Measurements from ENCODE around the gene TSPAN10.

TSPAN10 gene

GRCh38 chr17:81688616-81689015 lies 51.6 kb downstream of the TSPAN10 start:
- DNase-seq (ENCODE audit: low read depth), result no peak

- DNase-seq (ENCODE audit: low read depth), result no peak
Observed at GRCh38 chr17:81690066-81690465, 53.1 kb downstream of the TSPAN10 start.

GRCh38 chr17:81690549-81690948 lies 53.6 kb downstream of the TSPAN10 start:
- no peak for DNase-seq (ENCODE audit: low read depth)

GRCh38 chr17:81691196-81691595 lies 54.2 kb downstream of the TSPAN10 start:
- DNase-seq (ENCODE audit: low read depth), result no peak

- DNase-seq (ENCODE audit: low read depth), result no peak
Observed at GRCh38 chr17:81691608-81692007, 54.6 kb downstream of the TSPAN10 start.

GRCh38 chr17:81693509-81694210 lies 56.7 kb downstream of the TSPAN10 start:
- no peak for DNase-seq (ENCODE audit: low read depth)

GRCh38 chr17:81694810-81695209 lies 57.8 kb downstream of the TSPAN10 start:
- no peak for DNase-seq (ENCODE audit: low read depth)

GRCh38 chr17:81695211-81695610 lies 58.2 kb downstream of the TSPAN10 start:
- no peak for DNase-seq (ENCODE audit: low read depth)

GRCh38 chr17:81695801-81696200 lies 58.8 kb downstream of the TSPAN10 start:
- DNase-seq (ENCODE audit: low read depth), result no peak

- no peak for DNase-seq (ENCODE audit: low read depth)
Observed at GRCh38 chr17:81696218-81696941, 59.4 kb downstream of the TSPAN10 start.

GRCh38 chr17:81697261-81698044 lies 60.5 kb downstream of the TSPAN10 start:
- no peak for DNase-seq (ENCODE audit: low read depth)

Data from fibroblast of gingiva (primary cell).